SK-N-MC (cell line): ENCODE results near the gene CSRP2.

Experiments used
- DNase-seq: peaks from one replicate; pipeline ENCODE4 v3.0.0-alpha.2; 2011; ENCODE audit warnings: low read depth, low spot score
- H3K27ac ChIP-seq: fragments of 200-600 bp; sonication (generic); 2 replicates; pipeline ENCODE4 v1.5.1; 2016; ENCODE audit warnings: mixed run types
- H3K36me3 ChIP-seq: fragments of 200-600 bp; sonication (generic); 2 replicates; pipeline ENCODE4 v1.6.1; 2017; ENCODE audit warnings: antibody characterized with exemption, low read length, mixed read lengths; ENCODE audit not compliant: insufficient read depth
- H3K4me3 ChIP-seq: fragments of 200-600 bp; sonication (generic); 2 replicates; pipeline ENCODE4 v1.5.1; 2016
- H3K9ac ChIP-seq: fragments of 200-600 bp; sonication (generic); 2 replicates; pipeline ENCODE4 v1.8.0; 2017; ENCODE audit warnings: mixed run types, mixed read lengths; ENCODE audit not compliant: insufficient read length
- H3K9me3 ChIP-seq: fragments of 200-600 bp; sonication (generic); 2 replicates; pipeline ENCODE4 v1.6.1; 2017; ENCODE audit warnings: low read depth, mild to moderate bottlenecking, antibody characterized with exemption, low read length, moderate library complexity, mixed read lengths
- EZH2 ChIP-seq: fragments of 200-600 bp; sonication (generic); IDR thresholded peaks from one replicate; pipeline ENCODE4 v1.6.1; 2017; ENCODE audit warnings: antibody characterized with exemption
- FOXP2 ChIP-seq: optimal IDR thresholded peaks from 2 replicates; pipeline ENCODE3; 2011; ENCODE audit warnings: mild to moderate bottlenecking, moderate library complexity; ENCODE audit not compliant: insufficient read depth; ENCODE audit errors: extremely low read length, control extremely low read depth
- POLR2AphosphoS5 ChIP-seq: IDR thresholded peaks from 2 replicates; pipeline ENCODE4 v1.6.1; 2012; ENCODE audit warnings: mild to moderate bottlenecking, low read depth, low read length, borderline replicate concordance

Gene CSRP2

GRCh38 chr12:76895796-76896195 lies 17.0 kb upstream of the CSRP2 start:
- Histone ChIP-seq H3K36me3 (no peaks in the 10 kb centered on the region), H3K4me3 (no peak overlapping the region), H3K9ac (no peak overlapping the region), H3K9me3 (no peaks in the 10 kb centered on the region), H3K27ac (no peak overlapping the region)
- no peak for TF ChIP-seq FOXP2
- TF ChIP-seq EZH2: no peak
- TF ChIP-seq POLR2AphosphoS5: no peak
- DNase-seq: no peak

GRCh38 chr12:76891609-76892008 lies 12.8 kb upstream of the CSRP2 start:
- Histone ChIP-seq H3K27ac (no peak overlapping the region), H3K36me3 (no peaks in the 10 kb centered on the region), H3K4me3 (no peak overlapping the region), H3K9me3 (no peaks in the 10 kb centered on the region), H3K9ac (no peak overlapping the region)
- no peak for DNase-seq
- no peak for TF ChIP-seq FOXP2
- TF ChIP-seq EZH2: no peak
- no peak for TF ChIP-seq POLR2AphosphoS5

- Histone ChIP-seq H3K27ac (no peak overlapping the region), H3K36me3 (no peaks in the 10 kb centered on the region), H3K9me3 (no peaks in the 10 kb centered on the region), H3K9ac (no peak overlapping the region), H3K4me3 (no peak overlapping the region)
- DNase-seq: no peak
- TF ChIP-seq EZH2 (no peak), FOXP2 (no peak)
Observed at GRCh38 chr12:76890151-76891143, 11.6 kb upstream of the CSRP2 start.

GRCh38 chr12:76888775-76889174 lies 10.0 kb upstream of the CSRP2 start:
- Histone ChIP-seq H3K4me3 (no peak overlapping the region), H3K9ac (no peak overlapping the region), H3K27ac (no peak overlapping the region), H3K9me3 (no peaks in the 10 kb centered on the region), H3K36me3 (no peaks in the 10 kb centered on the region)
- no peak for TF ChIP-seq POLR2AphosphoS5
- no peak for TF ChIP-seq FOXP2
- TF ChIP-seq EZH2: no peak
- no peak for DNase-seq

GRCh38 chr12:76883811-76884210 lies 5.0 kb upstream of the CSRP2 start:
- Histone ChIP-seq H3K4me3 (no peak overlapping the region), H3K36me3 (no peaks in the 10 kb centered on the region), H3K27ac (no peak overlapping the region), H3K9ac (no peak overlapping the region), H3K9me3 (no peaks in the 10 kb centered on the region)
- TF ChIP-seq EZH2: no peak
- TF ChIP-seq POLR2AphosphoS5: no peak
- no peak for TF ChIP-seq FOXP2
- no peak for DNase-seq

- Histone ChIP-seq H3K9me3 (no peaks in the 10 kb centered on the region), H3K9ac (no peak overlapping the region), H3K36me3 (no peaks in the 10 kb centered on the region), H3K27ac (no peak overlapping the region), H3K4me3 (no peak overlapping the region)
- TF ChIP-seq FOXP2 (no peak), EZH2 (no peak)
- no peak for DNase-seq
Observed at GRCh38 chr12:76883151-76883550, 4.3 kb upstream of the CSRP2 start.

GRCh38 chr12:76882367-76882766 lies 3.5 kb upstream of the CSRP2 start:
- Histone ChIP-seq H3K4me3 (no peak overlapping the region), H3K9ac (no peak overlapping the region), H3K27ac (no peak overlapping the region), H3K9me3 (no peaks in the 10 kb centered on the region), H3K36me3 (no peaks in the 10 kb centered on the region)
- no peak for DNase-seq
- no peak for TF ChIP-seq FOXP2
- no peak for TF ChIP-seq EZH2
- no peak for TF ChIP-seq POLR2AphosphoS5

- no peak for DNase-seq
- no peak overlapping the region for H3K27ac ChIP-seq
- H3K4me3 ChIP-seq: no peak overlapping the region
Observed at GRCh38 chr12:76881142-76881541, 2.3 kb upstream of the CSRP2 start.

More at GRCh38 chr12:76881142-76881541, 2.3 kb upstream of the CSRP2 start:
- H3K36me3 ChIP-seq: no peaks in the 10 kb centered on the region
- H3K9me3 ChIP-seq: no peaks in the 10 kb centered on the region
- TF ChIP-seq POLR2AphosphoS5 (no peak), FOXP2 (no peak), EZH2 (no peak)
- no peak overlapping the region for H3K9ac ChIP-seq
